Hepatocyte (in vitro differentiated cells): Measurements from ENCODE around the gene TWIST2.

Experiments used
- EZH2 ChIP-seq: fragments of 200-600 bp; sonication (generic); IDR thresholded peaks from 2 replicates; pipeline ENCODE4 v1.6.1; 2016; ENCODE audit warnings: antibody characterized with exemption, mild to moderate bottlenecking, borderline replicate concordance
- TF ChIP-seq, protein P1 (sequence below): fragments of 200-600 bp; sonication (generic); IDR thresholded peaks from 2 replicates; pipeline ENCODE4 v1.5.1; 2016; ENCODE audit warnings: antibody characterized with exemption, mild to moderate bottlenecking; ENCODE audit not compliant: poor library complexity

- TF ChIP-seq, protein P1, sequence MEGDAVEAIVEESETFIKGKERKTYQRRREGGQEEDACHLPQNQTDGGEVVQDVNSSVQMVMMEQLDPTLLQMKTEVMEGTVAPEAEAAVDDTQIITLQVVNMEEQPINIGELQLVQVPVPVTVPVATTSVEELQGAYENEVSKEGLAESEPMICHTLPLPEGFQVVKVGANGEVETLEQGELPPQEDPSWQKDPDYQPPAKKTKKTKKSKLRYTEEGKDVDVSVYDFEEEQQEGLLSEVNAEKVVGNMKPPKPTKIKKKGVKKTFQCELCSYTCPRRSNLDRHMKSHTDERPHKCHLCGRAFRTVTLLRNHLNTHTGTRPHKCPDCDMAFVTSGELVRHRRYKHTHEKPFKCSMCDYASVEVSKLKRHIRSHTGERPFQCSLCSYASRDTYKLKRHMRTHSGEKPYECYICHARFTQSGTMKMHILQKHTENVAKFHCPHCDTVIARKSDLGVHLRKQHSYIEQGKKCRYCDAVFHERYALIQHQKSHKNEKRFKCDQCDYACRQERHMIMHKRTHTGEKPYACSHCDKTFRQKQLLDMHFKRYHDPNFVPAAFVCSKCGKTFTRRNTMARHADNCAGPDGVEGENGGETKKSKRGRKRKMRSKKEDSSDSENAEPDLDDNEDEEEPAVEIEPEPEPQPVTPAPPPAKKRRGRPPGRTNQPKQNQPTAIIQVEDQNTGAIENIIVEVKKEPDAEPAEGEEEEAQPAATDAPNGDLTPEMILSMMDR: no peak
- no peak for TF ChIP-seq EZH2
Observed at GRCh38 chr2:238879621-238880377, 31.9 kb downstream of the TWIST2 start.
